CD4-positive, CD25-positive, alpha-beta regulatory T cell (primary cell): Measurements from ENCODE around the gene MAGT1. TPM values are rescaled to one million over a fixed set of nuclear protein-coding genes. Genes with fewer than 3 reads are reported as not detected.
"Not testable (repeated sequence)": the region's sequence is repeated elsewhere in the genome, so short reads cannot be mapped to it uniquely, and the experiment has no call there.

Experiments used
- ATAC-seq, 2 donors: fragments of 150-1000 bp; cut with Tn5 transposase; one replicate each; pipeline ENCODE4 v1.10.0; 2021; ENCODE audit warnings: low read depth in 2 of 2, moderate number of reproducible peaks in 2 of 2, moderate library complexity in 1 of 2
- DNase-seq, 3 donors: peaks; one replicate each; pipeline versions ENCODE4 v3.0.0 to v3.0.0-alpha.2; 2012 to 2022; ENCODE audit warnings: mixed read lengths in 1 of 3
- H3K27ac ChIP-seq: one replicate; pipeline ENCODE4 v1.7.0; 2013; ENCODE audit warnings: mild to moderate bottlenecking, low read length; ENCODE audit not compliant: insufficient read depth, poor library complexity, severe bottlenecking
- H3K27me3 ChIP-seq: one replicate; pipeline ENCODE4 v1.7.0; 2013; ENCODE audit warnings: low read length; ENCODE audit not compliant: control insufficient read depth, insufficient read depth
- H3K36me3 ChIP-seq: one replicate; pipeline ENCODE4 v1.7.0; 2013; ENCODE audit warnings: mild to moderate bottlenecking, low read length, moderate library complexity; ENCODE audit not compliant: control insufficient read depth, insufficient read depth
- H3K4me1 ChIP-seq: 2 replicates; pipeline ENCODE4 v1.7.0; 2013; ENCODE audit warnings: mild to moderate bottlenecking, low read length; ENCODE audit not compliant: insufficient read depth, control insufficient read depth, poor library complexity, severe bottlenecking
- H3K4me3 ChIP-seq: one replicate; pipeline ENCODE4 v1.7.0; 2013; ENCODE audit warnings: low read depth, mild to moderate bottlenecking, low read length, moderate library complexity
- H3K9me3 ChIP-seq, 2 experiments: 1 replicate in 1 of 2; 2 replicates in 1 of 2; pipeline ENCODE4 v1.7.0; 2013; ENCODE audit warnings: low read length in 2 of 2, mild to moderate bottlenecking in 1 of 2, moderate library complexity in 1 of 2; ENCODE audit not compliant: control insufficient read depth in 2 of 2
- H3K27ac Mint-ChIP-seq, 3 donors: one replicate each; pipeline ENCODE4 v1.8.0; 2020 to 2022; ENCODE audit warnings: mild to moderate bottlenecking in 3 of 3, mixed read lengths in 3 of 3, moderate library complexity in 2 of 3
- H3K27me3 Mint-ChIP-seq: one replicate; pipeline ENCODE4 v1.8.0; 2022; ENCODE audit warnings: mild to moderate bottlenecking, mixed read lengths
- H3K36me3 Mint-ChIP-seq: one replicate; pipeline ENCODE4 v1.8.0; 2020; ENCODE audit warnings: mixed read lengths
- H3K4me1 Mint-ChIP-seq, 4 donors: one replicate each; pipeline ENCODE4 v1.8.0; 2020 to 2022; ENCODE audit warnings: mixed read lengths in 4 of 4, mild to moderate bottlenecking in 1 of 4
- H3K4me3 Mint-ChIP-seq, 4 donors: one replicate each; pipeline ENCODE4 v1.8.0; 2020 to 2022; ENCODE audit warnings: mild to moderate bottlenecking in 4 of 4, mixed read lengths in 4 of 4, moderate library complexity in 3 of 4
- H3K9me3 Mint-ChIP-seq, 7 donors: one replicate each; pipeline ENCODE4 v1.8.0; 2020 to 2022; ENCODE audit warnings: mixed read lengths in 7 of 7, mild to moderate bottlenecking in 3 of 7, moderate library complexity in 2 of 7
- polyA plus RNA-seq, 4 donors: library from polyadenylated mRNA; unstranded; fragments of 300-500 nt; fragmentation: Illumina TruSeq; gene quantifications; one replicate each; pipeline ENCODE4 v1.2.3, GENCODE V29; 2021
- total RNA-seq: library from RNA; stranded (reverse); gene quantifications from one replicate; pipeline ENCODE4 v1.2.3, GENCODE V29; 2022

The MAGT1 gene
- total and polyA plus RNA-seq, 5 donors from 2014 or later: 24.8 to 37.8 (median 28.6) TPM

DNA sequence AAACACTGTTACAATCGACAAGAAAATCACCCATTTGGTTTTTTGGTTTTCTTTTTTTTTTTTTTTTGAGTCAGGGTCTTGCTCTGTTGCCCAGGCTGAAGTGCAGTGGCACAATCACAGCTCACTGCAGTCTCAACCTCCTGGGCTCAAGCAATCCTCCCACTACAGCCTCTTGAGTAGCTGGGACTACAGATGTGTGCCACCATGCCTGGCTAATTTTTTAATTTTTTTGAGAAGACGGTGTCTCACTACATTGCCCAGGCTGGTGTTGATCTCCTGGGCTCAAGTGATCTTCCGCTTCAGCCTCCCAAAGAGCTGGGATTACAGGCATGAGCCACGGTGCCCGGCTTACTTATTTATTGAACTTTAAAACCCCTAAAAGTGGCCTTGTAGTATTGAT is 63.7 kb downstream of the MAGT1 start:
- not testable (repeated sequence) for H3K27me3 ChIP-seq, H3K27me3 Mint-ChIP-seq, ATAC-seq, H3K4me3 Mint-ChIP-seq, H3K4me3 ChIP-seq, H3K9me3 ChIP-seq, H3K27ac Mint-ChIP-seq, H3K36me3 ChIP-seq, H3K4me1 Mint-ChIP-seq, DNase-seq, H3K36me3 Mint-ChIP-seq, H3K4me1 ChIP-seq, H3K27ac ChIP-seq, H3K9me3 Mint-ChIP-seq

DNA sequence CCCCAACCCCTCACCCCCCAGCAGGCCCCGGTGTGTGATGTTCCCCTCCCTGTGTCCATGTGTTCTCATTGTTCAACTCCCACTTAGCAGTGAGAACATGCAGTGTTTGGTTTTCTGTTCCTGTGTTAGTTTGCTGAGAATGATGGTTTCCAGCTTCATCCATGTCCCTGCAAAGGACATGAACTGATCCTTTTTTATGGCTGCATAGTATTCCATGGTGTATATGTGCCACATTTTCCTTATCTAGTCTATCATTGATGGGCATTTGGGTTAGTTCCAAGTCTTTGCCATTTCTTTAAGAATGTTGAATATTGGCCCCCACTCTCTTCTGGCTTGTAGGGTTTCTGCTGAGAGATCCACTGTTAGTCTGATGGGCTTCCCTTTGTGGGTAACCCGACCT is 73.2 kb downstream of the MAGT1 start:
- not testable (repeated sequence) for H3K4me3 Mint-ChIP-seq, H3K27me3 ChIP-seq, H3K9me3 ChIP-seq, H3K4me1 ChIP-seq, H3K36me3 ChIP-seq, H3K27ac ChIP-seq, ATAC-seq, DNase-seq, H3K9me3 Mint-ChIP-seq, H3K4me3 ChIP-seq, H3K4me1 Mint-ChIP-seq, H3K27me3 Mint-ChIP-seq
- Mint-ChIP-seq H3K36me3 (peaks cover 12% of the 10 kb centered on the region), H3K27ac (peak overlapping the region in 1 of 3 donors; percentile 32)

DNA sequence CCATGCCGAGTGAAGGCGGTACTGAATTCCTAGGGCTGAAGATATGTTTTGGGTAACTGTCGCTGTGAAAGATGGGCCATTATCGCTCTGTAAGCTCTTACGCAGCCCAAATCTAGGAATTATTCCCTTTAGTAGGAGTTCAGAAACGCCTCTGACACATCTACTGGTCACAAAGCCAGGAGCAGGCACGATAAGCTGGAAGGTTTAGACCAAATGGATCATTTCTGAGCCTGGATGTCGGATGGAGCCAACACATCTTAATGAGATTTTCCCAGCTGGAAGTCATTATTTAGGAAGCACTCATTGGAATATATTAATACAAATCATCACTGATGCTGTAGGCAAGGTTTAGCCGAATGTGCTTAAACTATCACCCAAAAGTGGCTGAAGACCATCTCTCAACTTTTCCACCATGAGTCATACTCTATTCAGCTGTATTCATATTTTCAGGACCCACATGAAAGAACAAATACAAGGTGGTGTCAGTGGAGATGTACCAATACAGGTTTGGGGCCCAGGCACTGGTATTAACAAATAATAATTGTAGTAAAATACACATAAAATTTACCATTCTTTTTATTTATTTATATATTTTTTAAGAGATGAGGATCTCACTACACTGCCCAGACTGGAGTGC is 75.0 kb downstream of the MAGT1 start:
- Histone ChIP-seq H3K36me3 (peaks cover 4% of the 10 kb centered on the region), H3K27me3 (no peaks in the 10 kb centered on the region), H3K27ac (no peak overlapping the region), H3K4me3 (no peak overlapping the region), H3K9me3 (no peaks in the 10 kb centered on the region), H3K4me1 (no peaks in the 10 kb centered on the region)
- Mint-ChIP-seq H3K9me3 (peaks cover 0 to 2% (median 0%) of the 10 kb centered on the region in 7 donors), H3K27ac (no peak overlapping the region), H3K27me3 (no peaks in the 10 kb centered on the region), H3K4me3 (no peak overlapping the region), H3K4me1 (no peaks in the 10 kb centered on the region), H3K36me3 (peaks cover 9% of the 10 kb centered on the region)
- DNase-seq (no peak), ATAC-seq (no peak)

DNA sequence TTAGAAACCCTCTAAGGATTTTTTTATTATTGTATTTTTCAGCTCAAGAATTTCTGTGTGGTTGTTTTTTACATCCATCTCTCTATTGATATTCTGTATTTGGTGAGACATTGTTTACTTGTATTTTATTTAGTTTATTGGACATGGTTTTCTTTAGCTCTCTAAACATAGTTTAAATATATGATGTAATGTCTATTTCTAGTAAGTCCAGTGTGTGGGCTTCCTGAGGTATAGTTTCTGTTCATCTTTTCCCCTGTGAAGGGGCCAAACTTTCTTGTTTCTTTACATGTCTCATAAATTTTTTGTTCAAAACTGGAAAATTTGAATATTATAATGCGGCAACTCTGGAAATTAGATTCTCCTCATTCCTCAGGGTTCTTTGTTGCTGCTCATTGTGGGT is 81.0 kb downstream of the MAGT1 start:
- no peak for ATAC-seq
- H3K27ac ChIP-seq: no peak overlapping the region
- no peak overlapping the region for H3K27ac Mint-ChIP-seq
- H3K36me3 ChIP-seq: no peaks in the 10 kb centered on the region
- no peaks in the 10 kb centered on the region for H3K36me3 Mint-ChIP-seq
- H3K27me3 ChIP-seq: no peaks in the 10 kb centered on the region
- no peak for DNase-seq
- H3K9me3 ChIP-seq: no peaks in the 10 kb centered on the region
- H3K4me3 Mint-ChIP-seq: no peak overlapping the region
- H3K4me1 ChIP-seq: no peaks in the 10 kb centered on the region
- H3K4me1 Mint-ChIP-seq: no peaks in the 10 kb centered on the region
- no peaks in the 10 kb centered on the region for H3K27me3 Mint-ChIP-seq
- H3K9me3 Mint-ChIP-seq: peaks cover 0 to 5% (median 0%) of the 10 kb centered on the region in 7 donors
- H3K4me3 ChIP-seq: no peak overlapping the region

DNA sequence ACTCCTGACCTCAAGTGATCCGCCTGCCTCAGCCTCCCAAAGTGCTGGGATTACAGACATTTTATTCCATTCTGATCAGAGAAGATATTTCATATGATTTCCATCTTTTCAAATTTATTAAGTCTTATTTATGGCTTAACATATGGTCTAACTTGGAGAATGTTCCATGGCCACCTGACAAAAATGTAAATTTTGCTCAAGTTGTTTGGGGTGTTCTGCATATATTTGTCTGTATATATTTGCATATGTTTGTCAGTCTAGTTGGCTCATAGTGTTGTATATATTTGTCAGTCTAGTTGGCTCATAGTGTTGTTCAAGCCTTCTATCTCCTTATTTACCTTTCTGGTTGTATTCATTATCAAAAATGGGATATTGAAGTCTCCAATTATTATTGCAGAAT is 93.0 kb downstream of the MAGT1 start:
- no peak for DNase-seq

DNA sequence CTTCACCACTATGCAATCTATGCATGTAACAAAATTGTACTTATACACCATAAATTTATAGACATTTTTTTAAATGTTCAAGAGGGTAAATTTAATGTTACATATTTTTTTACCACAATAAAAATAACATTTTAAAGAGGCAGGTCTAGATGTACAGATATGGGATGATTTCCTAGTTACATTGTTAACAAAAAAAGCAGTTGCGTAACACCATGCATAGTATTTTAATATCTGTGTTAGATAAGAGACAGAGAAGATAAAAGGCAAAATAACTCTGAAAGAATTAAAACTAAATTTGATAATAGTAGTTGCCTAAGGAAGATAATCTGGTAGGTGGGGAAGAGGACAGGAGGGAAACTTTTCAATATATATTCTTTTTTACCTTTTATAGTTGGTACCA is 100.1 kb downstream of the MAGT1 start:
- H3K9me3 ChIP-seq: no peaks in the 10 kb centered on the region
- H3K36me3 ChIP-seq: no peaks in the 10 kb centered on the region
- Mint-ChIP-seq H3K27me3 (no peaks in the 10 kb centered on the region), H3K9me3 (peaks cover 0 to 1% (median 0%) of the 10 kb centered on the region in 7 donors), H3K4me1 (no peaks in the 10 kb centered on the region), H3K4me3 (no peak overlapping the region), H3K27ac (no peak overlapping the region), H3K36me3 (no peaks in the 10 kb centered on the region)
- no peak overlapping the region for H3K27ac ChIP-seq
- H3K4me3 ChIP-seq: no peak overlapping the region
- no peak for DNase-seq
- H3K4me1 ChIP-seq: no peaks in the 10 kb centered on the region
- no peak for ATAC-seq
- no peaks in the 10 kb centered on the region for H3K27me3 ChIP-seq

More for the DNA sequence above, 93.0 kb downstream of the MAGT1 start:
- Mint-ChIP-seq H3K36me3 (no peaks in the 10 kb centered on the region), H3K27me3 (peaks cover 9% of the 10 kb centered on the region), H3K27ac (peak overlapping the region in 1 of 3 donors; percentile 60), H3K9me3 (peaks cover 0 to 8% (median 0%) of the 10 kb centered on the region in 7 donors), H3K4me1 (peaks cover 0 to 5% (median 1%) of the 10 kb centered on the region in 4 donors), H3K4me3 (no peak overlapping the region)
- no peak overlapping the region for H3K27ac ChIP-seq
- no peaks in the 10 kb centered on the region for H3K4me1 ChIP-seq
- H3K4me3 ChIP-seq: no peak overlapping the region
- H3K9me3 ChIP-seq: no peaks in the 10 kb centered on the region
- no peaks in the 10 kb centered on the region for H3K27me3 ChIP-seq
- no peak for ATAC-seq
- H3K36me3 ChIP-seq: no peaks in the 10 kb centered on the region

DNA sequence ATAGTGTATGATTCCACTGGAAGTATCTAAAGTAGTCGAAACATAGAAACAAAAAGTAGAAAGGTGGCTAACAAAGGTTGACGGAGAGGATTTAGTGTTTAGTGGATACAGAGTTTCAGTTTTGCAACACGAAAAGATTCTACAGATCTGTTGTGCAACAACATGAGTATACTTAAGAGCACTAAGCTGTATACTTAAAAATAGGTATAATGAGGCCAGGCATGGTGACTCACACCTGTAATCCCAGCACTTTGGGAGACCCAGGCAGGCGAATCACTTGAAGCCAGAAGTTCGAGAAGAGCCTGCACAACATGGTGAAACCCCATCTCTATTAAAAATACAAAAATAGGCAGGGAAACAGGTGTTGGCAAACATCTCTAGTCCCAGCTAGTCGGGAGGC is 101.3 kb downstream of the MAGT1 start:
- H3K36me3 Mint-ChIP-seq: no peaks in the 10 kb centered on the region
- no peak overlapping the region for H3K27ac Mint-ChIP-seq
- DNase-seq: no peak
- ATAC-seq: no peak
- Histone ChIP-seq H3K4me3 (no peak overlapping the region), H3K27me3 (no peaks in the 10 kb centered on the region), H3K9me3 (no peaks in the 10 kb centered on the region), H3K4me1 (no peaks in the 10 kb centered on the region), H3K27ac (no peak overlapping the region), H3K36me3 (no peaks in the 10 kb centered on the region)
- peaks cover 0 to 1% (median 0%) of the 10 kb centered on the region in 7 donors for H3K9me3 Mint-ChIP-seq
- H3K27me3 Mint-ChIP-seq: no peaks in the 10 kb centered on the region
- H3K4me3 Mint-ChIP-seq: no peak overlapping the region
- peaks cover 0 to 2% (median 0%) of the 10 kb centered on the region in 4 donors for H3K4me1 Mint-ChIP-seq

DNA sequence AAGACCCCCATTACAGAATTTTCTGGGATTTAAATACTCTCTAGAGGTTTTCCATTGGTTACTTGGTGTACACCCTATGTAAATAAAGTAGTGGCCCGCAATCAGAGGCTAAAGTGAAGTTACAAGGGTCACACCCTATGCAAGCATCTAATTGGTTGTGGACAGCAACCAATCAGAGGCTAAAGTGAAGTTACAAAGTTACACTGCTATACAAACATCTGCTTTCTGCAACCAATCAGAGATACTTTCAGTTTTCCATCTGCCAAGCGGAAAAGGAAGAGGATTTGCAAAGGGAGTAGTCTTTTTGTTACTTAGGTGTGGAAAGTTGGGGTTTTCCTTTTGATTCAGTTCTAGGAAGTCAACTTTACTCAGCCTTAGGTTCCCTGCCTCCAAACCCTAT is 107.2 kb downstream of the MAGT1 start:
- Mint-ChIP-seq H3K36me3 (no peaks in the 10 kb centered on the region), H3K27ac (peak overlapping the region; percentile 54 to 94 (median 90)), H3K27me3 (no peaks in the 10 kb centered on the region), H3K9me3 (peaks cover 0 to 1% (median 0%) of the 10 kb centered on the region in 7 donors), H3K4me1 (peaks cover 6 to 24% (median 13%) of the 10 kb centered on the region in 4 donors), H3K4me3 (peak overlapping the region; percentile 74 to 91 (median 81))
- H3K4me3 ChIP-seq: peak overlapping the region; percentile 81
- no peaks in the 10 kb centered on the region for H3K27me3 ChIP-seq
- no peaks in the 10 kb centered on the region for H3K36me3 ChIP-seq
- H3K4me1 ChIP-seq: peaks cover 22% of the 10 kb centered on the region
- H3K9me3 ChIP-seq: no peaks in the 10 kb centered on the region
- H3K27ac ChIP-seq: peak overlapping the region; percentile 65
- ATAC-seq (peak; percentile 36 to 48), DNase-seq (peak; percentile 22 to 79 (median 62))
